ENCODE data around the gene ALPK1. TPM values are rescaled to one million over a fixed set of nuclear protein-coding genes. Genes with fewer than 3 reads are reported as not detected.

Gene ALPK1
- total RNA-seq, 1 experiment from 2014 or later: 0.17 TPM

- Histone ChIP-seq H3K14ac (ENCODE audit: insufficient read depth, low read length) (no peak overlapping the region), H3K4me2 (ENCODE audit: insufficient read depth, insufficient read length, low read length) (no peak overlapping the region), H2BK12ac (ENCODE audit: insufficient read length, low read depth, low read length) (no peak overlapping the region), H4K91ac (ENCODE audit: insufficient read length, low read depth, low read length) (no peak overlapping the region), H3K23ac (ENCODE audit: insufficient read length, low read depth, low read length) (no peak overlapping the region), H3K79me2 (ENCODE audit: insufficient read depth, low read length) (no peaks in the 10 kb centered on the region), H2AFZ (ENCODE audit: low read length) (no peak overlapping the region), H4K5ac (ENCODE audit: insufficient read length, low read depth, low read length) (no peak overlapping the region), H3K79me1 (ENCODE audit: insufficient read depth, low read depth, low read length, poor library complexity, severe bottlenecking) (no peaks in the 10 kb centered on the region), H2AK5ac (ENCODE audit: insufficient read length, low read length) (no peak overlapping the region), H3T11ph (ENCODE audit: low read length) (no peak overlapping the region), H4K8ac (replicated peaks; ENCODE audit: insufficient read length, low read depth, low read length) (no peak overlapping the region), H2BK120ac (ENCODE audit: low read depth, low read length, poor library complexity, severe bottlenecking) (no peak overlapping the region), H3K27me3 (ENCODE audit: insufficient read depth, low read length) (no peaks in the 10 kb centered on the region), H2BK20ac (ENCODE audit: low read depth, low read length, poor library complexity, severe bottlenecking) (no peak overlapping the region), H3K9me3 (ENCODE audit: control insufficient read depth, low read depth, low read length) (no peaks in the 10 kb centered on the region), H3K4me1 (ENCODE audit: insufficient read depth, low read length) (no peaks in the 10 kb centered on the region), H3K56ac (ENCODE audit: insufficient read length, low read depth, low read length) (no peak overlapping the region), H3K27ac (ENCODE audit: insufficient read length, low read depth, low read length) (no peak overlapping the region), H3K18ac (ENCODE audit: insufficient read length, low read depth, low read length) (no peak overlapping the region), H3K4ac (ENCODE audit: low read depth, low read length) (no peak overlapping the region), H3K23me2 (ENCODE audit: insufficient read length, low read depth, low read length, poor library complexity, severe bottlenecking) (no peaks in the 10 kb centered on the region), H4K20me1 (ENCODE audit: control insufficient read depth, insufficient read depth, insufficient read length) (no peaks in the 10 kb centered on the region), H2BK15ac (ENCODE audit: low read depth, low read length) (no peak overlapping the region), H2BK5ac (ENCODE audit: insufficient read length, low read length) (no peak overlapping the region), H3K9ac (ENCODE audit: extremely low read depth, insufficient read length, low read length) (no peak overlapping the region)
- peaks cover 27% of the 10 kb centered on the region for H3K27me3 Mint-ChIP-seq (ENCODE audit: low read depth)
- H3K36me3 Mint-ChIP-seq (ENCODE audit: insufficient read depth in 1 of 3, low read depth in 3 of 3): no peaks in the 10 kb centered on the region
- H3K9me3 Mint-ChIP-seq: no peaks in the 10 kb centered on the region
- DNase-seq: no peak
- no CpG with 5 or more reads among the region's 5 CpGs for WGBS (ENCODE audit: extremely low coverage, insufficient read length, low lambda C conversion rate)
- H3K4me1 Mint-ChIP-seq: no peaks in the 10 kb centered on the region; a peak in 1 of 4 replicates
- H3K27ac Mint-ChIP-seq: no peak overlapping the region
- TF ChIP-seq CTCF (conservative IDR thresholded peaks at IDR 0.05): no peak
- H3K4me3 Mint-ChIP-seq: no peak overlapping the region
Measured at GRCh38 chr4:112318239-112319142, 21.3 kb downstream of the ALPK1 start.

Measured in H9 (cell line).